GM12865 (cell line): ENCODE results near the gene FRMPD2.

Experiments
- DNase-seq: peaks from one replicate; pipeline ENCODE4 v3.0.0; 2010; ENCODE audit warnings: low read depth
- H3K4me3 ChIP-seq: 2 replicates; pipeline ENCODE4 v1.5.1; 2011; ENCODE audit warnings: mild to moderate bottlenecking, low read depth, low read length, control low read depth
- TF ChIP-seq, protein P1 (sequence below): IDR thresholded peaks from 2 replicates; pipeline ENCODE4 v1.5.1; 2011; ENCODE audit warnings: low read length, control low read depth, low read depth, inconsistent platforms; ENCODE audit not compliant: insufficient read depth; ENCODE audit errors: missing control alignments

FRMPD2 gene

DNA sequence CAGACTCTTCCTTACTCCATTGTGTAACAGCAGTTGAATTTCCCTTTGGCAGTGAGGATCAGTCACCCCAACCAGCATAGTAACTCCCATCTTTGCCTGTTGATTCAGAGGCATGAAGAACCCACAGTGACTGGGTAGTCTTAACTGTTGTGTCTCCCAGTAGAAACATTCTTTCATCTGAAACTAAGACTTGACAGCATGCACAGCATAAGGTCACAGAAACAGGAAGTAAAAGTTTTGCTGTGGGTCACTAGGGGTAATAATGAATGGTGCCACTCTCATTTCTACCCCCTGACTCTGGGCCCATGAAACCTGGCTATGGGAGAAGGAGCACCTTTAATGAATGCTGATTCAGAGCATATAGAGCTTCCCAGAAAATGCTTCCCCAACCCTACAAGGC lies 8.3 kb upstream of the FRMPD2 start:
- TF ChIP-seq, protein P1, sequence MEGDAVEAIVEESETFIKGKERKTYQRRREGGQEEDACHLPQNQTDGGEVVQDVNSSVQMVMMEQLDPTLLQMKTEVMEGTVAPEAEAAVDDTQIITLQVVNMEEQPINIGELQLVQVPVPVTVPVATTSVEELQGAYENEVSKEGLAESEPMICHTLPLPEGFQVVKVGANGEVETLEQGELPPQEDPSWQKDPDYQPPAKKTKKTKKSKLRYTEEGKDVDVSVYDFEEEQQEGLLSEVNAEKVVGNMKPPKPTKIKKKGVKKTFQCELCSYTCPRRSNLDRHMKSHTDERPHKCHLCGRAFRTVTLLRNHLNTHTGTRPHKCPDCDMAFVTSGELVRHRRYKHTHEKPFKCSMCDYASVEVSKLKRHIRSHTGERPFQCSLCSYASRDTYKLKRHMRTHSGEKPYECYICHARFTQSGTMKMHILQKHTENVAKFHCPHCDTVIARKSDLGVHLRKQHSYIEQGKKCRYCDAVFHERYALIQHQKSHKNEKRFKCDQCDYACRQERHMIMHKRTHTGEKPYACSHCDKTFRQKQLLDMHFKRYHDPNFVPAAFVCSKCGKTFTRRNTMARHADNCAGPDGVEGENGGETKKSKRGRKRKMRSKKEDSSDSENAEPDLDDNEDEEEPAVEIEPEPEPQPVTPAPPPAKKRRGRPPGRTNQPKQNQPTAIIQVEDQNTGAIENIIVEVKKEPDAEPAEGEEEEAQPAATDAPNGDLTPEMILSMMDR: no peak
- H3K4me3 ChIP-seq: peak overlapping the region; percentile 59
- peak; percentile 87 for DNase-seq

DNA sequence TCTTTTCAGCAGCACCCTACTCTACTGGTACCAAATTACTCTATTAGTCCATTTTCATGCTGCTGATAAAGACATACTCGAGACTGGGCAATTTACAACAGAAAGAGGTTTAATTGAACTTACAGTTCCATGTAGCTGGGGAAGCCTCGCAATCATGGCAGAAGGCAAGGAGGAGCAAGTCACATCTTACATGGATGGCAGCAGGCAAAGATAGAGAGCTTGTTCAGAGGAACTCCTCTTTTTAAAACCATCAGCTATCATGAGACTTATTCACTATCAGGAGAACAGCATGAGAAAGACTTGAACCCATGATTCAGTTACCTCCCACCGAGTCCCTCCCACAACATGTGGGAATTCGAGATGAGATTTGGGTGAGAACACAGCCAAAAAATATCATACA lies 7.2 kb upstream of the FRMPD2 start:
- peak; percentile 34 for DNase-seq
- peak overlapping the region; percentile 59 for H3K4me3 ChIP-seq

DNA sequence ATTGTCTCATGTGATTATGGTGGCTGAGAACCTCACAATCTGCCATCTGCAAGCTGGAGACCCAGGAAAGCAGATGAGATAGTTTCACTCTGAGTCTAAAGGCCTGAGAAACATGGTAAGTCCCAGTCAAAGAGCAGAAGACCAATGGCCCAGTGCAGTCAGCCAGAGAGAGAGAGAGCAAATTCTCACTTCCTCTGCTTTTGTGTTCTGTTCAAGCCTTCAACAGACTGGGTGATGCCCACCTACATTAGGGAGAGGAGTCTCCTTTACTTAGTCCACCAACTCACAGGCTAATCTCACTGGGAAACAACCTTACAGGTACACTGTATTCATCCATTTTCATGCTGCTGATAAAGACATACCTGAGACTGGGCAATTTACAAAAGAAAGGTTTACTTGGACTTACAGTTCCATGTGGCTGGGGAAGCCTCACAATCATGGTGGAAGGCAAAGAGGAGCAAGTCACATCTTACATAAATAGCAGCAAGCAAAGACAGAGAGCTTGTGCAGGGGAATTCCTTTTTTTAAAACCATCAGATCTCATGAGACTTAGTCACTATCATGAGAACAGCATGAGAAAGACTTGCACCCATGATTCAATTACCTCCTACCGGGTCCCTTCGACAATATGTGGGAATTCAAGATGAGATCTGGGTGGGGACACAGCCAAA lies 4.7 kb upstream of the FRMPD2 start:
- TF ChIP-seq, protein P1: no peak
- peak; percentile 94 for DNase-seq

DNA sequence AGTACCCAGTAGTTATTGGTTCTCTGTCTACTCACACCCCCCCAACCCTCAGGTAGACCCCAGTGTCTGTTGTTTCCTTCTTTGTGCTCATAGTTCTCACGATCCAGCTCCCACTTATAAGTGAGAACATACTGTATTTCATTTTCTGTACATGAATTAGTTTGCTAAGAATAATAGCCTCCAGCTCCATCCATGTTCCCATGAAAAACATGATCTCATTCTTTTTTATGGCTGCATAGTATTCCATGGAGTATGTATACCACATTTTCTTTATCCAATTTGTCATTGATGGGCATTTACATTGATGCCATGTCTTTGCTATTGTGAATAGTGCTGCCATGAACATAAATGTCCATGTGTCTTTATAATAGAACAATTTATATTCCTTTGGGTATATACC lies 2.6 kb upstream of the FRMPD2 start:
- H3K4me3 ChIP-seq: no peak overlapping the region
- no peak for DNase-seq
- TF ChIP-seq, protein P1: no peak

More for the DNA sequence above, 4.7 kb upstream of the FRMPD2 start:
- H3K4me3 ChIP-seq: no peak overlapping the region

DNA sequence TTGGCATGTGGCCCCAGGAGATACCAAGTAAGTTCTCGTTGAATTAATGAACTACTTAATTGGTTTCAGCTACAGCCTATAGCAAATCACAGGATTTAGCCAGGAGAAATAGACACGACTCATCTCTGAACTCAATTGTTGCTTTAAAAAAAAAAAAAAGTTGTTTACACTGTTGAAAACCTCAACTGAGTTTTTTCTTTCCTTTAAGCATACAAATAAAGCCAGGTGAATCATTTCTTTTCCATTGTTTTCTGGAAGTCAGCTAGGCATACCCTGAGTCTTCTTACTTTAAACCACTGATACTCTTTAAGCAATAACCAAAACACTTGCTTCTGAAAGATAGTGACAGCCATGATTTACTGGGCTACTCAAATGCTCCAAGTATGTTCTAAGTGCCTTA lies 755 bp downstream of the FRMPD2 start:
- no peak overlapping the region for H3K4me3 ChIP-seq
- TF ChIP-seq, protein P1: no peak
- DNase-seq: no peak

DNA sequence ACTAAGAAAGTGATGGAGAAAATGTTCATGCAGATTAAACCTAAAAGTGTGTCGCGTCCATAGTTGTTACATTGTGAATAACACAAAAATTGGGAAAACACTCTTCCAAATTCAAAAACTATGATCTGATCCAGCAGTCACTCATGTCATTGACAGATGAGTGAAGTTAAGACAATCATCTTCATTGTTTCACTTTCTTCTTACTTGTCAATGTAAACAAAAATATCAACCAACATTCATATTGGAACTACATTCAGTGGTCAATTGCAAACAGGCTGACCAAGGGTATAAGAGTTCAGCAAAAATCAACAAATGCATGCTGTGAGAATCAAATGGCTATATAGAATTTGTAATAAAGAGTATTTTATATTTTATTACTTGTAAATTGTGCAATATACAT lies 1.8 kb downstream of the FRMPD2 start:
- TF ChIP-seq, protein P1: no peak
- no peak overlapping the region for H3K4me3 ChIP-seq
- no peak for DNase-seq

DNA sequence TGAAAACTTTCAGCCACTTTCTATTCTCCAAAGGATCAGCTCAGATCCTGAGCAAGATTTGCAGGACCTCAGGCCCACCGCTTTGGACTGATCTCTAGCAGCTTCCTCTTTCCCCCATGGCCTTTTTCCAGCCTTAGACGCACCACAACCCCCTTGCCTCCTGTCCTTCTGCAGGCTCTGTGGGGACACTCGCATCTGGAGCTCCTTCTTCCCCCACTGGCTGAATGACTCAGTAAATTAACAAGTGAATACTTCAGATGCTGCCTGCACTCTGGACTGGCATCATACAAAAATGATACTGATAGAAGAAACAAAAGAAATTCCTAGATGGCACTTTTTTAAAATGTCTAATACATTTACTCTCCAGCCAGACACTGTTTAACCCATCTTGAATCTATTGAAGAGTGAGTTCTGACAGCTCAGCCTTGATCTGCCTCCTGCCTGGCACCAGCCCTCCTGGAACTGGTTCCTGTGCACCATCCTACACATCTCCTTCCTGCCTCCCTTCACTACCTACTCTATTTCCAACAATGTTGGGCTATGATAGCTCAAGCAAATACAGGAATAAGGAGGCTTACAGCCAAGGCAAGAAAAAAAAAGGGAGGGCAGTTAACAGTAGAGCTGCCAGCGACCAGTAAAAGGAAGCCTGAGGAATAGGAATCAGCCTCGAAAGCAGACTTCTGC lies 3.3 kb downstream of the FRMPD2 start:
- no peak overlapping the region for H3K4me3 ChIP-seq
- no peak for DNase-seq

More for the DNA sequence above, 3.3 kb downstream of the FRMPD2 start:
- TF ChIP-seq, protein P1: no peak
